Caco-2 (cell line): ENCODE measurements around the gene PPP6R3. TPM values are rescaled to one million over a fixed set of nuclear protein-coding genes. Genes with fewer than 3 reads are reported as not detected.

Source experiments
- BruUV-seq: library from RNA; stranded (reverse); fragments of 400-500 nt; replicated peaks from 2 replicates; lab custom pipeline; 2021; lab: Mats Ljungman, UMichigan
- CTCF ChIA-PET: fragments of 300-600 bp; sonication (Branson Sonifier 250); formaldehyde crosslinking; loops from one replicate; lab custom pipeline; 2022; ENCODE audit warnings: antibody characterized with exemption; lab: Charles Lee
- POLR2A ChIA-PET: fragments of 300-600 bp; sonication (Branson Sonifier 250); formaldehyde crosslinking; loops from one replicate; lab custom pipeline; 2022; ENCODE audit warnings: antibody characterized with exemption; lab: Charles Lee
- DNase-seq, 2 experiments: peaks; one replicate each; pipeline versions ENCODE4 v3.0.0 to v3.0.0-alpha.2; 2020 to 2022
- H3K27me3 ChIP-seq: replicated peaks from 2 replicates; pipeline ENCODE4 v1.6.0; 2011; ENCODE audit warnings: low read length; ENCODE audit not compliant: control insufficient read depth, insufficient read depth
- H3K36me3 ChIP-seq: 2 replicates; pipeline ENCODE4 v1.5.1; 2011; ENCODE audit warnings: low read length; ENCODE audit not compliant: control insufficient read depth, insufficient read depth
- H3K4me1 ChIP-seq: fragments of 250-450 bp; sonication (Bioruptor Pico); 2 replicates; pipeline ENCODE4 v1.5.1; 2020; ENCODE audit warnings: mild to moderate bottlenecking
- H3K4me3 ChIP-seq: 2 replicates; pipeline ENCODE4 v1.5.1; 2011; ENCODE audit warnings: low read depth, mild to moderate bottlenecking, control low read depth, low read length
- H3K9me3 ChIP-seq: fragments of 250-450 bp; sonication (Bioruptor Pico); 2 replicates; pipeline ENCODE4 v1.5.1; 2020; ENCODE audit warnings: mild to moderate bottlenecking, moderate library complexity
- H3K27ac Mint-ChIP-seq: one replicate; pipeline ENCODE4 v1.8.0; 2022; ENCODE audit warnings: mixed read lengths; ENCODE audit not compliant: unreplicated experiment
- H3K27me3 Mint-ChIP-seq: one replicate; pipeline ENCODE4 v1.8.0; 2022; ENCODE audit warnings: mixed read lengths; ENCODE audit not compliant: insufficient read depth, unreplicated experiment
- H3K36me3 Mint-ChIP-seq: one replicate; pipeline ENCODE4 v1.8.0; 2022; ENCODE audit warnings: mild to moderate bottlenecking, mixed read lengths; ENCODE audit not compliant: insufficient read depth, unreplicated experiment
- H3K4me1 Mint-ChIP-seq: one replicate; pipeline ENCODE4 v1.8.0; 2022; ENCODE audit warnings: low read depth, mixed read lengths; ENCODE audit not compliant: unreplicated experiment
- H3K4me3 Mint-ChIP-seq: one replicate; pipeline ENCODE4 v1.8.0; 2022; ENCODE audit warnings: mild to moderate bottlenecking, moderate library complexity, mixed read lengths; ENCODE audit not compliant: unreplicated experiment
- H3K9me3 Mint-ChIP-seq: one replicate; pipeline ENCODE4 v1.8.0; 2022; ENCODE audit warnings: mixed read lengths; ENCODE audit not compliant: unreplicated experiment
- CTCF ChIP-seq, 2 experiments: fragments of 200-600 bp in 1 of 2; IDR thresholded peaks; 1 replicate in 1 of 2; 2 replicates in 1 of 2; pipeline versions ENCODE4 v1.5.1 to v1.8.0; 2011 to 2022; ENCODE audit warnings: antibody characterized with exemption in 1 of 2, control low read depth in 1 of 2, inconsistent platforms in 1 of 2, low read depth in 1 of 2, low read length in 1 of 2, mild to moderate bottlenecking in 1 of 2, moderate library complexity in 1 of 2; ENCODE audit not compliant: insufficient read depth in 1 of 2, severe bottlenecking in 1 of 2, unreplicated experiment in 1 of 2
- intact Hi-C: fragments of 100-400 bp; cut with micrococcal nuclease; formaldehyde crosslinking; loops from one replicate; pipeline ENCODE4 v1.10.0; 2022; ENCODE audit not compliant: unreplicated experiment
- total RNA-seq: library from RNA; stranded (reverse); gene quantifications from 2 replicates; pipeline ENCODE4 v1.2.3, GENCODE V29; 2022

The PPP6R3 gene
- total RNA-seq, 1 experiment from 2014 or later = 276 TPM

GRCh38 chr11:68591719-68592118 is 131.2 kb downstream of the PPP6R3 start:
- peaks cover 100% of the 10 kb centered on the region for H3K36me3 Mint-ChIP-seq
- no peak overlapping the region for H3K27ac Mint-ChIP-seq
- no peak for DNase-seq
- BruUV-seq = no TSS peak
- H3K9me3 ChIP-seq = no peaks in the 10 kb centered on the region
- H3K4me1 ChIP-seq = no peaks in the 10 kb centered on the region
- intact Hi-C loops = no loop called here
- no peaks in the 10 kb centered on the region; the same call in 1 of the 2 replicates for H3K27me3 ChIP-seq
- no peaks in the 10 kb centered on the region for H3K4me1 Mint-ChIP-seq
- POLR2A ChIA-PET = no interaction called here
- CTCF ChIA-PET = no interaction called here
- TF ChIP-seq CTCF (IDR thresholded peaks at IDR 0.05; ENCODE audit: insufficient read depth in 1 of 2, low read depth in 1 of 2, low read length in 1 of 2, severe bottlenecking in 1 of 2, unreplicated experiment in 1 of 2) = no peak
- no peaks in the 10 kb centered on the region for H3K27me3 Mint-ChIP-seq
- H3K4me3 Mint-ChIP-seq = no peak overlapping the region
- no peaks in the 10 kb centered on the region for H3K9me3 Mint-ChIP-seq
- H3K36me3 ChIP-seq = peaks cover 14% of the 10 kb centered on the region
- H3K4me3 ChIP-seq = no peak overlapping the region

GRCh38 chr11:68593441-68593840 is 132.9 kb downstream of the PPP6R3 start:
- H3K27me3 ChIP-seq = no peaks in the 10 kb centered on the region; the same call in 1 of the 2 replicates
- intact Hi-C loops = no loop called here
- ChIA-PET POLR2A (no interaction called here), CTCF (no interaction called here)
- peak overlapping the region; percentile 3 for H3K27ac Mint-ChIP-seq
- peaks cover 14% of the 10 kb centered on the region for H3K36me3 ChIP-seq
- H3K4me1 Mint-ChIP-seq = no peaks in the 10 kb centered on the region
- no peak for DNase-seq
- no peak overlapping the region for H3K4me3 Mint-ChIP-seq
- no peaks in the 10 kb centered on the region for H3K9me3 ChIP-seq
- H3K27me3 Mint-ChIP-seq = no peaks in the 10 kb centered on the region
- TF ChIP-seq CTCF (IDR thresholded peaks at IDR 0.05; ENCODE audit: insufficient read depth in 1 of 2, low read depth in 1 of 2, low read length in 1 of 2, severe bottlenecking in 1 of 2, unreplicated experiment in 1 of 2) = no peak
- H3K36me3 Mint-ChIP-seq = peaks cover 100% of the 10 kb centered on the region
- H3K4me3 ChIP-seq = no peak overlapping the region
- H3K4me1 ChIP-seq = no peaks in the 10 kb centered on the region
- BruUV-seq = no TSS peak
- no peaks in the 10 kb centered on the region for H3K9me3 Mint-ChIP-seq

GRCh38 chr11:68594123-68594522 is 133.6 kb downstream of the PPP6R3 start:
- Histone ChIP-seq H3K9me3 (no peaks in the 10 kb centered on the region), H3K36me3 (peaks cover 16% of the 10 kb centered on the region), H3K4me3 (no peak overlapping the region), H3K4me1 (no peaks in the 10 kb centered on the region), H3K27me3 (no peaks in the 10 kb centered on the region; the same call in 1 of the 2 replicates)
- BruUV-seq = no TSS peak
- no peaks in the 10 kb centered on the region for H3K27me3 Mint-ChIP-seq
- intact Hi-C loops = no loop called here
- POLR2A ChIA-PET = no interaction called here
- peaks cover 100% of the 10 kb centered on the region for H3K36me3 Mint-ChIP-seq
- H3K27ac Mint-ChIP-seq = peak overlapping the region; percentile 3
- H3K4me1 Mint-ChIP-seq = no peaks in the 10 kb centered on the region
- CTCF ChIA-PET = no interaction called here
- no peak overlapping the region for H3K4me3 Mint-ChIP-seq
- DNase-seq = no peak
- H3K9me3 Mint-ChIP-seq = no peaks in the 10 kb centered on the region
- TF ChIP-seq CTCF (IDR thresholded peaks at IDR 0.05; ENCODE audit: insufficient read depth in 1 of 2, low read depth in 1 of 2, low read length in 1 of 2, severe bottlenecking in 1 of 2, unreplicated experiment in 1 of 2) = no peak
